GM18867 (cell line): ENCODE measurements around the gene C1orf174.

Source experiments
- ATAC-seq: cut with Tn5 transposase; IDR thresholded peaks from one replicate; pipeline ENCODE4 v1.9.1; 2021; ENCODE audit warnings: mild to moderate bottlenecking, moderate library complexity; ENCODE audit not compliant: unreplicated experiment

Gene C1orf174

DNA sequence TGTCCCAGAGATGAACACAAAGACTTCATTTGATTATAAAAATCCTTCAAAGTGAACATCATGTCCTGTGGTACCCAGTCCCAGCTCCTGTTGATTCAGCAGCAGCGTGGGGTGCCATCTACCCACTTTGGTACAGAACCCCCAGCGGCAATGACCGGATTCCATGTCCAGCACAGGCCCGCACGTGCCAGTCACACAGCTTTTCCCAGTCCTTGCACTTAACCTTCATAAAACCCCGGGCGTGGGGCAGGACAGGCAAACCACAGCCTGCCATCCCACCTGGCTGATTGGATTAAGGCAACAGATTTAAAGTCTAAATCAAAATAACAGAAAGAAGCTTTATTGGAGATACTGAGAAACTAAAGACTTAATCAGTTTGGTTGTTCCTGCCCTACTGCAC, 58.6 kb downstream of the C1orf174 start:
- ATAC-seq, result no peak
